ACC112 (cell line): ENCODE results near the gene ADRA2C.
"Not testable (repeated sequence)": the region's sequence is repeated elsewhere in the genome, so short reads cannot be mapped to it uniquely, and the experiment has no call there.

Source experiments
- H2AFZ ChIP-seq: fragments of 200-600 bp; sonication (generic); one replicate; pipeline ENCODE4 v1.6.0; 2017; ENCODE audit warnings: antibody characterized with exemption, low read length; ENCODE audit not compliant: unreplicated experiment
- H3K27ac ChIP-seq: fragments of 200-600 bp; sonication (generic); 2 replicates; pipeline ENCODE4 v1.5.1; 2014; ENCODE audit warnings: low read depth, mild to moderate bottlenecking, antibody characterized with exemption, low read length, moderate library complexity
- H3K27me3 ChIP-seq: fragments of 200-600 bp; sonication (generic); 2 replicates; pipeline ENCODE4 v1.6.1; 2014; ENCODE audit warnings: mild to moderate bottlenecking, antibody characterized with exemption, low read length, moderate library complexity, mixed read lengths; ENCODE audit not compliant: insufficient read depth
- H3K36me3 ChIP-seq: fragments of 200-600 bp; sonication (generic); 2 replicates; pipeline ENCODE4 v1.6.1; 2016; ENCODE audit warnings: mild to moderate bottlenecking, antibody characterized with exemption, low read length, moderate library complexity, mixed read lengths; ENCODE audit not compliant: insufficient read depth
- H3K4me1 ChIP-seq: fragments of 200-600 bp; sonication (generic); one replicate; pipeline ENCODE4 v1.6.1; 2016; ENCODE audit warnings: low read length, mixed read lengths; ENCODE audit not compliant: insufficient read depth, unreplicated experiment, control insufficient read depth
- H3K4me3 ChIP-seq: fragments of 200-600 bp; sonication (generic); 2 replicates; pipeline ENCODE4 v1.5.1; 2014; ENCODE audit warnings: mild to moderate bottlenecking, low read depth, low read length
- H3K79me2 ChIP-seq: fragments of 200-600 bp; sonication (generic); one replicate; pipeline ENCODE4 v1.6.0; 2016; ENCODE audit warnings: low read length; ENCODE audit not compliant: control insufficient read depth, unreplicated experiment, insufficient read depth

The ADRA2C gene

GRCh38 chr4:3808597-3808996 lies 42.4 kb downstream of the ADRA2C start:
- Histone ChIP-seq H3K27me3 (peaks cover 44% of the 10 kb centered on the region), H3K4me1 (no peaks in the 10 kb centered on the region), H3K79me2 (no peaks in the 10 kb centered on the region), H3K27ac (no peak overlapping the region), H2AFZ (no peak overlapping the region), H3K4me3 (no peak overlapping the region), H3K36me3 (no peaks in the 10 kb centered on the region)

- no peak overlapping the region for H3K27ac ChIP-seq
These were observed 42.8 kb downstream of the ADRA2C start for GRCh38 chr4:3809028-3809427.

GRCh38 chr4:3809451-3810110 lies 43.4 kb downstream of the ADRA2C start:
- H3K27ac ChIP-seq = no peak overlapping the region
- H3K27me3 ChIP-seq = peaks cover 40% of the 10 kb centered on the region
- no peaks in the 10 kb centered on the region for H3K79me2 ChIP-seq
- H3K4me1 ChIP-seq = no peaks in the 10 kb centered on the region
- no peak overlapping the region for H2AFZ ChIP-seq
- H3K36me3 ChIP-seq = no peaks in the 10 kb centered on the region
- H3K4me3 ChIP-seq = no peak overlapping the region

More at GRCh38 chr4:3809028-3809427, 42.8 kb downstream of the ADRA2C start:
- Histone ChIP-seq H3K4me3 (no peak overlapping the region), H2AFZ (no peak overlapping the region), H3K36me3 (no peaks in the 10 kb centered on the region), H3K79me2 (no peaks in the 10 kb centered on the region), H3K4me1 (no peaks in the 10 kb centered on the region), H3K27me3 (peaks cover 40% of the 10 kb centered on the region)

- H3K27ac ChIP-seq = no peak overlapping the region
- H3K79me2 ChIP-seq = no peaks in the 10 kb centered on the region
- no peak overlapping the region for H3K4me3 ChIP-seq
- peaks cover 40% of the 10 kb centered on the region for H3K27me3 ChIP-seq
- H3K4me1 ChIP-seq = no peaks in the 10 kb centered on the region
- H2AFZ ChIP-seq = no peak overlapping the region
- H3K36me3 ChIP-seq = no peaks in the 10 kb centered on the region
These were observed 44.0 kb downstream of the ADRA2C start for GRCh38 chr4:3810111-3810680.

- no peak overlapping the region for H3K27ac ChIP-seq
These were observed 44.8 kb downstream of the ADRA2C start for GRCh38 chr4:3810796-3811485.

GRCh38 chr4:3811621-3812020 lies 45.4 kb downstream of the ADRA2C start:
- Histone ChIP-seq H2AFZ (no peak overlapping the region), H3K4me3 (no peak overlapping the region), H3K4me1 (no peaks in the 10 kb centered on the region)

More at GRCh38 chr4:3810796-3811485, 44.8 kb downstream of the ADRA2C start:
- Histone ChIP-seq H3K27me3 (peaks cover 40% of the 10 kb centered on the region), H3K79me2 (no peaks in the 10 kb centered on the region), H3K36me3 (no peaks in the 10 kb centered on the region), H3K4me1 (no peaks in the 10 kb centered on the region), H3K4me3 (no peak overlapping the region), H2AFZ (no peak overlapping the region)

GRCh38 chr4:3812211-3812934 lies 46.2 kb downstream of the ADRA2C start:
- Histone ChIP-seq H3K4me1 (no peaks in the 10 kb centered on the region), H3K36me3 (no peaks in the 10 kb centered on the region), H3K27ac (no peak overlapping the region), H3K79me2 (no peaks in the 10 kb centered on the region), H2AFZ (no peak overlapping the region), H3K4me3 (no peak overlapping the region), H3K27me3 (peaks cover 30% of the 10 kb centered on the region)

More at GRCh38 chr4:3811621-3812020, 45.4 kb downstream of the ADRA2C start:
- H3K79me2 ChIP-seq = no peaks in the 10 kb centered on the region
- peaks cover 38% of the 10 kb centered on the region for H3K27me3 ChIP-seq
- no peaks in the 10 kb centered on the region for H3K36me3 ChIP-seq
- H3K27ac ChIP-seq = no peak overlapping the region

GRCh38 chr4:3813151-3814052 lies 47.2 kb downstream of the ADRA2C start:
- H3K4me3 ChIP-seq = no peak overlapping the region
- no peaks in the 10 kb centered on the region for H3K4me1 ChIP-seq
- no peak overlapping the region for H2AFZ ChIP-seq
- H3K27me3 ChIP-seq = peaks cover 20% of the 10 kb centered on the region
- H3K27ac ChIP-seq = no peak overlapping the region
- H3K36me3 ChIP-seq = no peaks in the 10 kb centered on the region
- H3K79me2 ChIP-seq = no peaks in the 10 kb centered on the region

- Histone ChIP-seq H3K27ac (no peak overlapping the region), H2AFZ (no peak overlapping the region), H3K4me1 (no peaks in the 10 kb centered on the region), H3K27me3 (peaks cover 13% of the 10 kb centered on the region), H3K4me3 (no peak overlapping the region), H3K79me2 (no peaks in the 10 kb centered on the region), H3K36me3 (no peaks in the 10 kb centered on the region)
These were observed 47.9 kb downstream of the ADRA2C start for GRCh38 chr4:3814053-3814570.

GRCh38 chr4:3814838-3815237 lies 48.7 kb downstream of the ADRA2C start:
- H3K79me2 ChIP-seq, H3K36me3 ChIP-seq, H3K4me1 ChIP-seq, H3K4me3 ChIP-seq, H3K27ac ChIP-seq, H2AFZ ChIP-seq: not testable (repeated sequence)
- H3K27me3 ChIP-seq = peaks cover 12% of the 10 kb centered on the region
